GM10266 (cell line): ENCODE results near the gene KCNAB3.

Source experiments
- DNase-seq: peaks from one replicate; pipeline ENCODE4 v3.0.0; 2012; ENCODE audit errors: extremely low spot score
- TF ChIP-seq, protein P1 (sequence below): IDR thresholded peaks from 2 replicates; pipeline ENCODE4 v1.5.1; 2012; ENCODE audit warnings: mild to moderate bottlenecking, low read depth; ENCODE audit not compliant: control insufficient read depth, insufficient read depth; ENCODE audit errors: missing control alignments

The KCNAB3 gene

DNA sequence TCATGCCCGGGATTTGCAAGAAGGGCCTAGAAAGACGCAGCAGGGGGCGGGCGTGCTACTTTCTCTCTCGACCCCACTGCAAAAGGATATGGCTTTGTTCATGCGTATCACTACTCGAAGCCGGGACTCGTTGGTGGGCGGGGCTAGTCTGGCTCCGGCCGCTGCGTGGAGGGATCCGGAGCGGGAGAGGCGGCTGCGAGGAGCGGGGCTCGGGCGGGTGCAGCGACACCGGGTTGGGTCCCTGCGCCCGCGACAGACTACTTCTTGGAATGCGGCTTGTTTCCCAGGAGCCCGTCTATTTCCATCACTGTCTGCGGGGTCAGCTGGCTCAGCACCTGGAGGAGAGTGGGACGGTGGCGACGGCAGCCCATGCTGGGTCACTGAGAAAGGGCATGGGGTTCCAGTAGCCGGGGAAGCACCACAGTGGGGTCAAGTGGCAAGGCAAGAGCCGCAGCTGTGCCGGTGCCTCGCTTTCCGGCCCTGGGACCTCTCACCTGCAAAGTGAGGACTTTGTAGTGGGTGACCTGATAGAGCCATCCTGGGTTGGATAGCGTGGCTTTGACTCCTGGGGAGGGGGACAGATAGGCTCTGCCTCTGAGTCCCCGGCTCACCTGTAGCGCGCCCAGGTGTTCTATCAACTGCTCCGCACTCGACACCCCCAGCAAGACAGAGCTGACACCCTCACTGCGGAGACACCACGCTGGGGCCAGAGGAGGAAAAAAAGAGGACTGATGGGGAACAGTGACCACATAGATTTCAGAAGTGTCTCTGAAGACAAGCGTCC, 6.6 kb downstream of the KCNAB3 start:
- DNase-seq: peak; percentile 79
- TF ChIP-seq, protein P1, sequence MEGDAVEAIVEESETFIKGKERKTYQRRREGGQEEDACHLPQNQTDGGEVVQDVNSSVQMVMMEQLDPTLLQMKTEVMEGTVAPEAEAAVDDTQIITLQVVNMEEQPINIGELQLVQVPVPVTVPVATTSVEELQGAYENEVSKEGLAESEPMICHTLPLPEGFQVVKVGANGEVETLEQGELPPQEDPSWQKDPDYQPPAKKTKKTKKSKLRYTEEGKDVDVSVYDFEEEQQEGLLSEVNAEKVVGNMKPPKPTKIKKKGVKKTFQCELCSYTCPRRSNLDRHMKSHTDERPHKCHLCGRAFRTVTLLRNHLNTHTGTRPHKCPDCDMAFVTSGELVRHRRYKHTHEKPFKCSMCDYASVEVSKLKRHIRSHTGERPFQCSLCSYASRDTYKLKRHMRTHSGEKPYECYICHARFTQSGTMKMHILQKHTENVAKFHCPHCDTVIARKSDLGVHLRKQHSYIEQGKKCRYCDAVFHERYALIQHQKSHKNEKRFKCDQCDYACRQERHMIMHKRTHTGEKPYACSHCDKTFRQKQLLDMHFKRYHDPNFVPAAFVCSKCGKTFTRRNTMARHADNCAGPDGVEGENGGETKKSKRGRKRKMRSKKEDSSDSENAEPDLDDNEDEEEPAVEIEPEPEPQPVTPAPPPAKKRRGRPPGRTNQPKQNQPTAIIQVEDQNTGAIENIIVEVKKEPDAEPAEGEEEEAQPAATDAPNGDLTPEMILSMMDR: no peak

DNA sequence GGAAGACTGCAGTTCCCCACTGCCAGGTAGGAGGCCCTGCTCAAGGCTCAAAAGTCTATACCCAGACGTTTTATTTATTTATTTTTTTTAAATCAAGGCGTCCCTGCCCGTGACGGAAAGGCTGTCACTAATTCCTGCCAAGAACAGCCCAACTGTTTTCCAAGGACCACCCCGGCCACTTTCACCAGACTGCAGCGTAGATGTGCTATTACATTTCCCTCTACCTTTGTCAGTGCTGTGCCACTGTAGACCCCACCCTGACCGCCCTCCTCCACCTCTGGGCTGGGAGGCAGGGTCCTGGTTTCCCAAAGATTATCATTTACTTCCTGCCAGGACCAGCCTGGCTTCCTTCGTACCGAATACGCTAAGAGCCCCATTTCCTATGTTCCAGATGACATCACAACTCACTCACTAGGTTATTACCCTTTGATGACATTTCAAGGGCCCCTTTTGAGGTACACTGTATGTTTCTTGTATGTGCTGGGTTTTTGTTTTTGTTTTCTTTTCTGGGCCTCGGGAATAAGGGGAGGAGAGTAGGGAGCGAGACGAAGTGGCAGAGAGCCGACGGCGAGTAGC, 7.3 kb downstream of the KCNAB3 start:
- TF ChIP-seq, protein P1: no peak
- DNase-seq: no peak

DNA sequence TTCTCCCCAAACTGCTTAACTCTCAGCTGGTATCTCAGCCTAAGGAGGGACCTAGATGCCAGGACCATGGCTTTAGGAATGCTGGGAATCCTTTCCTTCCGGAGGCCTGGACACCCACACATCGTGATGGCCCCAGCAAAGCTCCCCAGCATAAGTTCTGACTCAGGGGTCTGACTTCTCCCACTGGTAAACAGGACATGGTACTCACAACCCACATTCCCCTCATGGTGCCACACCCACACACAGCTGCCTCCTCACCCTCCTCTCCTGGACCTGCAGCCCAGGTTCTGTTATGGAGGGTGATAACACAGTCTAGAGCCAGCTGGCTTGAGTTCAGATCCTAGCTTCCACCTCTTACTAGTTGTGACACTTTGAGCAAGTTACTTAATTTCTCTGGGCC, 12.8 kb downstream of the KCNAB3 start:
- TF ChIP-seq, protein P1: no peak
- DNase-seq: no peak

DNA sequence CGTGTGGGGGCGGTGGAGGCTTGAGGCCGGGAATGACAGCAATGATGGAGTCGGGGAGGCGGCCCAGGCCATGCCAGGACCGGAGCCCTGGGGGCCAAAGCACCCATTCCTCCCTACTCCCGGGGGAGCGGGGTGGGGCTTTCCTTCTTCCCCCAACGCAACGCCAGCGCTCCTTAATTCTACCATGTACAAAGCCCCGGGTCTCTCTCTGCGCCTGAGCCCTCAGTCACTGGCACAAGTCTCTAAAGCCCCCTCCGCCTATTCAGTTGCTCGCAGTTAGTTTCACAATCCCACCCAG, 13.3 kb downstream of the KCNAB3 start:
- TF ChIP-seq, protein P1: no peak
- no peak for DNase-seq

DNA sequence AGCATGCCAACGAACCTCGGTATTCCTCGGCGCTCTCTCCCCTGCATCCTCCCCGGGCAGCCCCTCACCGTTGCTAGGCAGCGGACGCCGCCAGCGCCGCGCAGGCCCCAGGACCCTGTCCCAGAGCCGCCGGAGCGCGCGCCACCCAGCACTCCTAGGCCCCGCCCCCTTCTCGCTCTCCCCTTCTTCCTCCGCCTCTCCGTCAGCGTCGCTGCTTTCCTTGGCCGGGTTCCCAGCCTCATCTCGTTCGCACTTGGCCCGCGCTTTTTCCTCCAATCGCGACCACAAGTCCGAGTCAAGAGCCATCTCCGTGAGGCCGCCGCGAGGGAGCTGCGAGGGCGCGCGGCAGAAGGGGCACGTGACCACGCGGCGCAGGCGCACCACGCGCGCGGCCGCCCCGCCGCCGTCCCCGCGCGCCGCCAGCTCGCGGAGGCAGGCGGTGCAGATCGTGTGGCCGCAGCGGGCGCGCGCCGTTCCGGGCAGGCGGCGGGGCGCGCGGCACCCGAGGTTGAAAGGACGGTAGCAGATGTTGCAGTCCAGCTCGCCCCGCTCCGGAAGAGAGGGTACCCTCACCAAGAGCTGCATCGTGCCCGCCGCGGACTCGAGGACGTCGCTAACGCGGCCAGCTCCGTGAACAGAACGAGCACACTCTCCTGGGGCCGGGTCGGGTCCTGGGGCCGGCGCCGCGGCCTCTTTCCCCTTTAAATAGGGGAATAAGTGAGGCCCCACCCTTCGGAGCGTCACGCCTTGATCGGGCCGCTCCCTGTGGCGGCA, 13.9 kb downstream of the KCNAB3 start, which contains the start of gene RNF227:
Gene RNF227, minus strand, starts transcription at position 679 of the 774 bp plus-strand sequence. Its CDS starts 94 bp downstream, at position 585.
- TF ChIP-seq, protein P1: no peak
- DNase-seq: peak; percentile 90

DNA sequence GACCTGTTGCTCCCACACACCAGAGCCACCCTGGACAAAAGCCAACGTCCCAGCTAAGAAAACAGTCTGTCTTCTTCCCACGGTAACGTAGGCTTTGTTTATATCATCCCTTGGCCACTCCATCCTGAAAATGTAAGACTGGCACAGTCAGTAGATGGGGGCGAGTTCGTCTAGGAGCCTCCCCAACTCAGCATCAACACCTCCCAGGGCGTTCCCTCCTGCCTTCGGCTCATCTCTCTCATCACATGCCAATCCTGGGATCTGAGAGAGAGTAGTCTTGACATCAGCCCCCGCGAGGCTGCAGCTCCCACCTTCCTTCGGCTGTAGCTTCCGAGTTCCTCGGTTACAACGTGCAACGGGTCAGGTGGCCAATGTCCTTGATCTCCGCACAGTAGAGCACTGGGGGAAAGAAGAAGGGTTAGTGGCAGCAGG, 14.5 kb downstream of the KCNAB3 start:
- TF ChIP-seq, protein P1: no peak
- DNase-seq: peak; percentile 61
